ENCODE results near the gene PECR.
"Not testable (repeated sequence)": the region's sequence is repeated elsewhere in the genome, so short reads cannot be mapped to it uniquely, and the experiment has no call there.

PECR gene

GRCh38 chr2:216014006-216014405, 67.6 kb downstream of the PECR start:
- TF ChIP-seq POLR2AphosphoS5 (IDR thresholded peaks at IDR 0.05; ENCODE audit: borderline replicate concordance, low read depth, low read length) (no peak), FOXP2 (optimal IDR thresholded peaks at IDR 0.05; ENCODE audit: control extremely low read depth, extremely low read length, insufficient read depth) (no peak), EZH2 (IDR thresholded peaks at IDR 0.05) (no peak)
- Histone ChIP-seq H3K27ac (peak overlapping the region; percentile 52; the same call in 1 of the 2 replicates), H3K9me3 (ENCODE audit: low read depth, low read length) (no peaks in the 10 kb centered on the region), H3K9ac (ENCODE audit: insufficient read length) (peak overlapping the region; percentile 41), H3K4me3 (peak overlapping the region; percentile 83), H3K36me3 (ENCODE audit: insufficient read depth, low read length) (no peaks in the 10 kb centered on the region)
- DNase-seq (ENCODE audit: low read depth, low spot score) = no peak

DNA sequence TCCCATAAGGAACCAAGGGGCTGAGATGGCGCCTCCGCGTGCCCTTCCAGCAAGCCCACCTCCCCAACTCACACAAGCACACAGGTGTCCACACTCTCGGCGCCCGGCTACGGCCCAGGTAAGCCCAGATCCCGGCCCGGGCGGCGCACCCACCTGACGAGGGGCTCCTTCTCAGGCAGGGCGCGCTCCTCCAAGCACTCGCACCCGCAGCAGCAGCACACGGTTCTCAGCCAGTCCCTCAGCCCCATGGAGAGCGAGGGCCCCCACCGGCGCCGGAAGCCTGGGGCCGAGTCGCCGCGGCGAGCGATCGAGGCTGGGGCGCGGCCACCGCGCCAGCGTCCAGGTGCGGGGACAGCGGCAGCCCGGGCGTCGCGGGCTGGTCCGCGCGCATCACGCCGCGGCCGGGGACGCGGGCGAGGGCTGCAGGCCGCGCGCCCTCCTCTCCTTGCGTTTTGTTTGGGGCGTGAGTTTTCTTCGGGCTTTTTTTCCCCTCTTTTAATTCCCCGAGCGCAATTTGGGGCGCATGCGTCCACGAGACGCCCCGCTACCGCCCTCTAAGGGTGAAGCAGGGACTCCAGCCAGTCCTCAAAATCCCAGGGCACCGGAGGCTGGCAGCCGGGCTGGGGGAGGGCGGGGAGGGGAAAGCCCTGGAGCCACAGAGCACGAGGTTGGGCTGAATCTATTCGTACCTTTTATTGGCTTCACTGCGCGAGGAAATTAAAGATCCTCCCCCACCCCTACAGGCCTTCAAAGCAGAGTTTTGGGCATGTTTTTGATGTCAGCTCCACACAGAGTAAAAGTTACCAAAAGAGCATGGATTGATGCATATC, 68.3 kb downstream of the PECR start, which contains the start of gene MREG:
Gene MREG (minus strand): TSS at position 472 of the 830 bp plus-strand sequence. CDS start 224 bp downstream, at position 248.
- no peaks in the 10 kb centered on the region for H3K36me3 ChIP-seq (ENCODE audit: insufficient read depth, low read length)
- H3K9ac ChIP-seq (ENCODE audit: insufficient read length) = peak within 1 kb of the TSS; percentile 80
- peak within 1 kb of the TSS; percentile 83 for H3K4me3 ChIP-seq
- peak within 1 kb of the TSS; percentile 52; the same call in 1 of the 2 replicates for H3K27ac ChIP-seq
- no peaks in the 10 kb centered on the region for H3K9me3 ChIP-seq (ENCODE audit: low read depth, low read length)
- TF ChIP-seq FOXP2 (optimal IDR thresholded peaks at IDR 0.05; ENCODE audit: control extremely low read depth, extremely low read length, insufficient read depth) (no peak), POLR2AphosphoS5 (IDR thresholded peaks at IDR 0.05; ENCODE audit: borderline replicate concordance, low read depth, low read length) (peak; percentile 53)
- DNase-seq (ENCODE audit: low read depth, low spot score) = peak; percentile 70

GRCh38 chr2:216012830-216013079, 68.9 kb downstream of the PECR start:
- TF ChIP-seq FOXP2 (optimal IDR thresholded peaks at IDR 0.05; ENCODE audit: control extremely low read depth, extremely low read length, insufficient read depth) = no peak
- TF ChIP-seq POLR2AphosphoS5 (IDR thresholded peaks at IDR 0.05; ENCODE audit: borderline replicate concordance, low read depth, low read length) = no peak
- no peak for TF ChIP-seq EZH2 (IDR thresholded peaks at IDR 0.05)
- Histone ChIP-seq H3K9me3 (ENCODE audit: low read depth, low read length) (no peaks in the 10 kb centered on the region), H3K9ac (ENCODE audit: insufficient read length) (peak overlapping the region; percentile 80), H3K4me3 (peak overlapping the region; percentile 83), H3K36me3 (ENCODE audit: insufficient read depth, low read length) (no peaks in the 10 kb centered on the region), H3K27ac (peak overlapping the region; percentile 3; the same call in 1 of the 2 replicates)
- no peak for DNase-seq (ENCODE audit: low read depth, low spot score)

DNA sequence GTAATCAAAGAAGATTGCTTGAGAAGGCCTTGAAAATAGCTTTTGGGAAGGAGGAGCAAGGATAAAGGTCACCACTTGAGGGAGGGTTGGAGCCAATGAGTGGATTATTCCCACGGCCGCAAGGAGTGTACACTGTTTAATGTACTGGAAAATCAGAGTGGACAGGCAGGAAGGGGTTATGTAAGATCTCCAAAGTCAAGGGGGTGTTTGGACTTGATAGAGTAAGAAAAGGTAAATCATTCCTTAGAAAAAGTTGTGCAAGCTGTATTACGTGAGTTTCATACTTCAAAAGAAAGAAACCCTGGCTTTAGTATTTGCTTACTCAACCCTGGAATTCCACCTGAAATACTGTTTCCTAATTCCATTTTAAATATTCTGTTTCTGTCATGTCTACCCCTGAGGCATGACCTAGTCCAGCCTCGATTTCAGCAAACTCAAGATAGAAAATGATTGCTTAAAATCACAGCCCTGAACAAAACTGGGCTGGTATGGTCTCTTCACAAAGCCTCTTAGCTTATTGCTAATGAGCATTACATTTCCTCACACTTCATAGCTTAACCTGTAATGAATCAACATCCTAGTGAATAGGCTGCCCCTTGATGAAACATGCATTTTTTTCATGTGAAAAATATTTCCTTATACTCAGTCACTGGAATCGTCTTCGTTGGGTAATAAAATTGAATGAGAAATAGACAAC, 69.3 kb downstream of the PECR start:
- Histone ChIP-seq H3K36me3 (ENCODE audit: insufficient read depth, low read length) (no peaks in the 10 kb centered on the region), H3K9me3 (ENCODE audit: low read depth, low read length) (no peaks in the 10 kb centered on the region), H3K4me3 (peak overlapping the region; percentile 83), H3K9ac (ENCODE audit: insufficient read length) (peak overlapping the region; percentile 80), H3K27ac (peak overlapping the region; percentile 3; the same call in 1 of the 2 replicates)
- DNase-seq (ENCODE audit: low read depth, low spot score) = no peak
- no peak for TF ChIP-seq EZH2 (IDR thresholded peaks at IDR 0.05)
- TF ChIP-seq FOXP2 (optimal IDR thresholded peaks at IDR 0.05; ENCODE audit: control extremely low read depth, extremely low read length, insufficient read depth) = no peak
- TF ChIP-seq POLR2AphosphoS5 (IDR thresholded peaks at IDR 0.05; ENCODE audit: borderline replicate concordance, low read depth, low read length) = no peak

DNA sequence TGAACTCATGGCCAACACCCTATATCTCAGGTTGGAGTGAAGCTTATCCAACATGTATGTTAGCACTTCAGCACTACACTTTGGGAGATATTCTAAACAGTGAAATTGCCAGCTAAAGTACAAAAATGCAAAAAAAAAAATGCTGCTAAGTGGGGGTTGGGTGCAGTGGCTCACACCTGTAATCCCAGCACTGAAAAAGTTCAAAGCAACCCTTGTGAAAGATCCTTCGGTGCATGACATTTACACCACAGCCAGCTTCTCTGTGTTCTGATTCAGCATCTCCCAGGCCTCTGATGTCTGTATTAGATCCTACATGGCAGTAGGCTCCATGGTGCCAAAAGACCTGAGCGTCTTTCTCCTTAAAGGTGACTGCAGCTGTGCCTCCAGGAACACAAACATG, 72.4 kb downstream of the PECR start:
- not testable (repeated sequence) for H3K4me3 ChIP-seq; H3K36me3 ChIP-seq (ENCODE audit: insufficient read depth, low read length); H3K27ac ChIP-seq; DNase-seq (ENCODE audit: low read depth, low spot score); H3K9me3 ChIP-seq (ENCODE audit: low read depth, low read length); H3K9ac ChIP-seq (ENCODE audit: insufficient read length)

- Histone ChIP-seq H3K36me3 (ENCODE audit: insufficient read depth, low read length) (no peaks in the 10 kb centered on the region), H3K9ac (ENCODE audit: insufficient read length) (no peak overlapping the region), H3K9me3 (ENCODE audit: low read depth, low read length) (no peaks in the 10 kb centered on the region), H3K4me3 (no peak overlapping the region), H3K27ac (no peak overlapping the region)
- TF ChIP-seq FOXP2 (optimal IDR thresholded peaks at IDR 0.05; ENCODE audit: control extremely low read depth, extremely low read length, insufficient read depth) = no peak
- no peak for TF ChIP-seq EZH2 (IDR thresholded peaks at IDR 0.05)
- no peak for TF ChIP-seq POLR2AphosphoS5 (IDR thresholded peaks at IDR 0.05; ENCODE audit: borderline replicate concordance, low read depth, low read length)
- no peak for DNase-seq (ENCODE audit: low read depth, low spot score)
Measured at GRCh38 chr2:216008387-216008786, 73.2 kb downstream of the PECR start.

- no peak overlapping the region for H3K4me3 ChIP-seq
- no peak overlapping the region for H3K27ac ChIP-seq
- no peaks in the 10 kb centered on the region for H3K9me3 ChIP-seq (ENCODE audit: low read depth, low read length)
- H3K36me3 ChIP-seq (ENCODE audit: insufficient read depth, low read length) = no peaks in the 10 kb centered on the region
- H3K9ac ChIP-seq (ENCODE audit: insufficient read length) = no peak overlapping the region
- no peak for DNase-seq (ENCODE audit: low read depth, low spot score)
- TF ChIP-seq FOXP2 (optimal IDR thresholded peaks at IDR 0.05; ENCODE audit: control extremely low read depth, extremely low read length, insufficient read depth) (no peak), EZH2 (IDR thresholded peaks at IDR 0.05) (no peak), POLR2AphosphoS5 (IDR thresholded peaks at IDR 0.05; ENCODE audit: borderline replicate concordance, low read depth, low read length) (no peak)
Measured at GRCh38 chr2:216006164-216006663, 75.4 kb downstream of the PECR start.

- no peaks in the 10 kb centered on the region for H3K36me3 ChIP-seq (ENCODE audit: insufficient read depth, low read length)
- DNase-seq (ENCODE audit: low read depth, low spot score) = no peak
- no peak overlapping the region for H3K27ac ChIP-seq
- H3K9me3 ChIP-seq (ENCODE audit: low read depth, low read length) = no peaks in the 10 kb centered on the region
- H3K4me3 ChIP-seq = no peak overlapping the region
- H3K9ac ChIP-seq (ENCODE audit: insufficient read length) = no peak overlapping the region
- no peak for TF ChIP-seq EZH2 (IDR thresholded peaks at IDR 0.05)
- TF ChIP-seq FOXP2 (optimal IDR thresholded peaks at IDR 0.05; ENCODE audit: control extremely low read depth, extremely low read length, insufficient read depth) = no peak
Measured at GRCh38 chr2:216004697-216005283, 76.8 kb downstream of the PECR start.
